Uterus (tissue), 4 donors: ENCODE results near the gene CD300C. TPM values are rescaled to one million over a fixed set of nuclear protein-coding genes. Genes with fewer than 3 reads are reported as not detected.

Experiments used
- DNase-seq, 2 donors: peaks; one replicate each; pipeline ENCODE4 v3.0.0-alpha.2; 2019 to 2020
- H3K27ac ChIP-seq, 2 donors: fragments of 200-600 bp; sonication (generic); 1 replicate in 1 of 2; 2 replicates in 1 of 2; pipeline ENCODE4 v1.5.1; 2016 to 2018
- H3K27me3 ChIP-seq, 2 donors: fragments of 200-600 bp; sonication (generic); one replicate each; pipeline ENCODE4 v1.5.1; 2018 to 2019; ENCODE audit warnings: control low read depth in 1 of 2
- H3K36me3 ChIP-seq, 2 donors: fragments of 200-600 bp; sonication (generic); one replicate each; pipeline ENCODE4 v1.5.1; 2019; ENCODE audit warnings: control low read depth in 1 of 2
- H3K4me1 ChIP-seq, 2 donors: fragments of 200-600 bp; sonication (generic); one replicate each; pipeline ENCODE4 v1.5.1; 2018 to 2019; ENCODE audit warnings: control low read depth in 1 of 2
- H3K4me3 ChIP-seq, 2 donors: fragments of 200-600 bp; sonication (generic); 1 replicate in 1 of 2; 2 replicates in 1 of 2; pipeline ENCODE4 v1.5.1; 2018 to 2019; ENCODE audit warnings: mild to moderate bottlenecking in 1 of 2
- H3K9me3 ChIP-seq, 2 donors: fragments of 200-600 bp; sonication (generic); one replicate each; pipeline ENCODE4 v1.5.1; 2019; ENCODE audit warnings: control low read depth in 1 of 2
- CTCF ChIP-seq, 4 experiments: fragments of 200-600 bp in 2 of 4; fragments of 450-650 bp in 2 of 4; sonication (generic) in 2 of 4; IDR thresholded peaks; one replicate each; pipeline ENCODE4 v1.5.1; 2016 to 2019; ENCODE audit warnings: antibody characterized with exemption in 4 of 4, mild to moderate bottlenecking in 2 of 4, moderate library complexity in 1 of 4
- POLR2A ChIP-seq, 2 donors: fragments of 450-650 bp; IDR thresholded peaks; one replicate each; pipeline ENCODE4 v1.6.1; 2016; ENCODE audit warnings: antibody characterized with exemption in 2 of 2, mild to moderate bottlenecking in 1 of 2, moderate library complexity in 1 of 2
- intact Hi-C: fragments of 100-400 bp; cut with DNase I; formaldehyde crosslinking; loops from one replicate; pipeline ENCODE4 v1.15.1; 2023; ENCODE audit warnings: low total_unique reads
- total RNA-seq, 4 donors: library from RNA; depleted of rRNA in 3 of 4; stranded (reverse); fragments of >200 nt in 3 of 4; gene quantifications; one replicate each; pipeline versions ENCODE4 v1.1.0 to v1.2.4, GENCODE V29; 2014 to 2023
- donor health status: DM: yes; HTN: yes; CAD: no.

CD300C gene
- total RNA-seq, 4 donors from 2014 or later = 0.21 to 0.27 TPM; not detected in 2

GRCh38 chr17:74573169-74573568, 27.3 kb upstream of the CD300C start:
- no peak overlapping the region for H3K27ac ChIP-seq
- H3K4me3 ChIP-seq = no peak overlapping the region
- intact Hi-C loops = no loop called here
- TF ChIP-seq POLR2A (IDR thresholded peaks at IDR 0.05) = no peak
- TF ChIP-seq CTCF (IDR thresholded peaks at IDR 0.05) = no peak
- no peaks in the 10 kb centered on the region for H3K27me3 ChIP-seq
- no peaks in the 10 kb centered on the region for H3K4me1 ChIP-seq
- H3K36me3 ChIP-seq = no peaks in the 10 kb centered on the region
- DNase-seq = no peak
- H3K9me3 ChIP-seq = no peaks in the 10 kb centered on the region

DNA sequence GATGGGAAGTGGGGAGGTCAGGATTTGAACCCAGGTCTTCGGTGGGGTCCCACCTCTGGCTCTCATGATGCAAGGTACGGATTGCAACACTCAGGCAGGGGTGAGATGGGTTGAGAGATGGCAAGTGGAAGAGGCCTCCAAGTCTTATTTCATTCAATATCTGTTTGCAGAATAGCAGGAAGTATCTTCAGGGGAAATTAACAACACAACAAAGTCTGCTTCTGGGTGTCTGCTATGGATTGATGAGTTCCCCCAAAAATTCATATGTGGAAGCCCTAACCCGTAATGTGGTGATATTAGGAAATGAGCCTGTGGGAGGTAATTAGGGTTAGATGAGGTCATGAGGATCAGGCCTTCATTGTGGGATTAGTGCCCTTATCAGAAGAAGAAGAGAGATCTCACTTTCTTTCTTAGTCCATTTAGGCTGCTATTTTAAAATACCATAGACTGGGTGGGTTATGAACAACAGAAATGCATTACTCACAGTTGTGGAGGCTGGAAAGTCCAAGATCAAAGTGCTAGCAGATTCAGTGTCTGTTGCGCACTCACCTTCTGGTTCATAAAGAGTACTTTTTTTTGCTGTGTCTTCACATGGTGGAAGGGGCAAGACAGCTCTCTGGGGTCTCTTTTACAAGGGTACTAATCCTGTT, 25.8 kb upstream of the CD300C start:
- H3K4me3 ChIP-seq = no peak overlapping the region

DNA sequence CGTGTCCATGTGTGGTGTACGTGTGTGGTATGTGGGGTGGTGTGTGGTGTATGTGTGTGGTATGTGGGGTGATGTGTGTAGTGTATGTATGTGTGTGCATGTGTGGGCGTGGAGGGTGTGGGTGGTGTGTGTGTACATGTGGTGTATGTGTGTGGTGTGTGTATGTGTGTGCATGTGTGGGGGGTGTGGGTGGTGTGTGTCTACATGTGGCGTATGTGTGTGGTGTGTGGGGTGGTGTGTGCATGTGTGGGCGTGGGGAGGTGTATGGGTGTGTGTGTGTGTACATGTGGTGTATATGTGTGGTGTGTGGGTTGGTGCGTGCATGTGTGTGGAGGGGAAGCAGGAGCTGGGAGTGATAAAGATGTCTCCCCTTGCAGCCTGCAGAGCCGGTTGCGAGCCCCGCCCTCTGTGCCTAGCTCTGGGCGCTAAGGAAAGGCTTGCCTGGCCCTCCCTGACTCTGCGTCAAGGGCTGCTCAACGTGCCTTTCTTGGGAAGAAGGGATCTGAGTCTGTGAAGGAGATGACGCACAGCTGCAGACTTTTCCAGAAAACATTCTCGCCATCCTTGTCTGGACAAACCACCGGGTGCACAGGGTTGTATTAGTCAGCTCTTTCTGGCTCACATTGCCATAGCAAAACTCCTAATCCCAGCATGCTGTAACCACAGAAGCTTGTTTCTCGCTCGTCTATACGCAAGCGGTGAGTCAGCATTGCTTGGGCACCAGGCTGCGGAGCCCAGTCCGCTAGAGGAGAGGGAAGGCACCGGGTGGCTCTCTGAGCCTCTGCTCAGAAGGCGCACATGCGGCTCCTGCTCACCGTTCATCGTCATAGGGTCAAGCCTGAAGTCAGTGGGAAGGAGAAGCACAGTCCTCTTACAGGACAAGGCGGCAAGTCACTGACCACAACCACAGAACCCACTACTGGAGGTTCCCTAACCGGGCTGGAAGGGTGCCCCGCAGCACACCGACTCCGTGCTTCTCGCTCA, 23.4 kb upstream of the CD300C start:
- H3K9me3 ChIP-seq = no peaks in the 10 kb centered on the region
- H3K27ac ChIP-seq = no peak overlapping the region
- no peak for TF ChIP-seq CTCF (IDR thresholded peaks at IDR 0.05)
- intact Hi-C loops = no loop called here
- no peaks in the 10 kb centered on the region for H3K4me1 ChIP-seq
- H3K27me3 ChIP-seq = no peaks in the 10 kb centered on the region
- no peak overlapping the region for H3K4me3 ChIP-seq
- no peaks in the 10 kb centered on the region for H3K36me3 ChIP-seq
- peak in 1 of 2 donors; percentile 20 for DNase-seq

More for the DNA sequence above, 25.8 kb upstream of the CD300C start:
- DNase-seq = no peak
- Histone ChIP-seq H3K27ac (no peak overlapping the region), H3K9me3 (no peaks in the 10 kb centered on the region), H3K36me3 (no peaks in the 10 kb centered on the region), H3K4me1 (no peaks in the 10 kb centered on the region), H3K27me3 (no peaks in the 10 kb centered on the region)
- TF ChIP-seq POLR2A (IDR thresholded peaks at IDR 0.05) (no peak), CTCF (IDR thresholded peaks at IDR 0.05) (no peak)
- intact Hi-C loops = no loop called here

- Histone ChIP-seq H3K4me1 (no peaks in the 10 kb centered on the region), H3K4me3 (no peak overlapping the region), H3K9me3 (no peaks in the 10 kb centered on the region), H3K27me3 (no peaks in the 10 kb centered on the region), H3K36me3 (no peaks in the 10 kb centered on the region), H3K27ac (no peak overlapping the region)
- TF ChIP-seq CTCF (IDR thresholded peaks at IDR 0.05) (no peak), POLR2A (IDR thresholded peaks at IDR 0.05) (no peak)
- intact Hi-C loops = no loop called here
- DNase-seq = no peak
These were observed 22.4 kb upstream of the CD300C start for GRCh38 chr17:74568106-74568873.
